Vagina (tissue), 2 donors: ENCODE data around the gene COL27A1. TPM values are rescaled to one million over a fixed set of nuclear protein-coding genes. Genes with fewer than 3 reads are reported as not detected.

Experiments
- DNase-seq, 2 donors: peaks; one replicate each; pipeline ENCODE4 v3.0.0-alpha.2; 2017; ENCODE audit errors: extremely low spot score in 2 of 2
- H3K27ac ChIP-seq: fragments of 200-600 bp; sonication (generic); one replicate; pipeline ENCODE4 v1.5.1; 2019
- H3K27me3 ChIP-seq: fragments of 200-600 bp; sonication (generic); one replicate; pipeline ENCODE4 v1.5.1; 2019
- H3K36me3 ChIP-seq, 2 donors: fragments of 200-600 bp; sonication (generic); one replicate each; pipeline ENCODE4 v1.5.1; 2017 to 2019
- H3K4me1 ChIP-seq: fragments of 200-600 bp; sonication (generic); one replicate; pipeline ENCODE4 v1.5.1; 2019
- H3K4me3 ChIP-seq, 2 donors: fragments of 200-600 bp; sonication (generic); 1 replicate in 1 of 2; 2 replicates in 1 of 2; pipeline ENCODE4 v1.5.1; 2016 to 2019
- H3K9me3 ChIP-seq: fragments of 200-600 bp; sonication (generic); one replicate; pipeline ENCODE4 v1.5.1; 2019
- CTCF ChIP-seq, 3 experiments: fragments of 450-650 bp in 2 of 3; fragments of 200-600 bp in 1 of 3; sonication (generic) in 1 of 3; IDR thresholded peaks; one replicate each; pipeline ENCODE4 v1.5.1; 2017 to 2019; ENCODE audit warnings: antibody characterized with exemption in 3 of 3, mild to moderate bottlenecking in 2 of 3, moderate library complexity in 2 of 3
- POLR2A ChIP-seq, 2 donors: fragments of 450-650 bp; IDR thresholded peaks; one replicate each; pipeline ENCODE4 v1.6.1; 2017; ENCODE audit warnings: antibody characterized with exemption in 2 of 2, mild to moderate bottlenecking in 2 of 2, moderate library complexity in 2 of 2
- POLR2AphosphoS5 ChIP-seq, 2 donors: sonication (generic); formaldehyde crosslinking; IDR thresholded peaks; one replicate each; pipeline ENCODE4 v1.9.0; 2017; ENCODE audit warnings: antibody characterized with exemption in 2 of 2, mild to moderate bottlenecking in 2 of 2, low read depth in 1 of 2; ENCODE audit not compliant: insufficient read depth in 1 of 2
- intact Hi-C: fragments of 100-400 bp; cut with DNase I; formaldehyde crosslinking; loops from one replicate; pipeline ENCODE4 v1.15.1; 2023
- total RNA-seq: library from RNA; depleted of rRNA; stranded (reverse); fragments of >200 nt; gene quantifications from one replicate; pipeline ENCODE4 v1.2.3, GENCODE V29; 2016

The COL27A1 gene
- total RNA-seq, 1 donor from 2014 or later = 17.2 TPM

DNA sequence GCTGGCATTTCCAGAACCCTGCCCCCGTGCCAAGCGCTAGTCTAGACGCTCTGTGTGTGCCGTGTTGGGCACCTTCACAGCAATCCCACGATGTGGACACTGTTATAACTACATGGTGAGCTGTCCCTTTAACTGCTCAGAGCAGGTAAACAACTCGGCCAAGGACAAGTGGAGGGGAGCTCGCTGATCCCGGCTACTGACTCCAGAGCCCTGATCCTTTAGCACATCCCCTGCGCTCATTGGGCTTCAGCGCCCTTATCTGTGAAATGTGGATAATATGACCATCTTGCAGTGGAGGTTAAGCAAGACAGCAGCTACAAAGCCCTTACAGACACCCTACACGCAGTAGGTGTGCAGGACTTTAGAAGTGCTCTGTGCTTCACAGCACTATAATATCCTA, 190.8 kb downstream of the COL27A1 start:
- no peak for DNase-seq
- Histone ChIP-seq H3K27me3 (no peaks in the 10 kb centered on the region), H3K27ac (no peak overlapping the region), H3K36me3 (peaks cover 0 to 82% of the 10 kb centered on the region in 2 donors), H3K4me1 (peaks cover 24% of the 10 kb centered on the region), H3K4me3 (no peak overlapping the region), H3K9me3 (no peaks in the 10 kb centered on the region)
- TF ChIP-seq POLR2A (IDR thresholded peaks at IDR 0.05) (no peak), POLR2AphosphoS5 (IDR thresholded peaks at IDR 0.05; ENCODE audit: insufficient read depth in 1 of 2, low read depth in 1 of 2) (no peak), CTCF (IDR thresholded peaks at IDR 0.05) (no peak)
- intact Hi-C loops = loop anchor here (10.0 kb wide), 1 partner anchor 49 kb away; no protein-coding TSS in a partner anchor

GRCh38 chr9:114347675-114348074, 192.3 kb downstream of the COL27A1 start:
- DNase-seq = no peak
- H3K27ac ChIP-seq = peak overlapping the region; percentile 82
- TF ChIP-seq CTCF (IDR thresholded peaks at IDR 0.05) (no peak), POLR2A (IDR thresholded peaks at IDR 0.05) (no peak), POLR2AphosphoS5 (IDR thresholded peaks at IDR 0.05; ENCODE audit: insufficient read depth in 1 of 2, low read depth in 1 of 2) (no peak)
- H3K27me3 ChIP-seq = no peaks in the 10 kb centered on the region
- intact Hi-C loops = loop anchor here (10.0 kb wide), 1 partner anchor 47 kb away; no protein-coding TSS in a partner anchor
- no peaks in the 10 kb centered on the region for H3K9me3 ChIP-seq
- no peak overlapping the region for H3K4me3 ChIP-seq
- H3K4me1 ChIP-seq = peaks cover 24% of the 10 kb centered on the region
- H3K36me3 ChIP-seq = peaks cover 0 to 79% of the 10 kb centered on the region in 2 donors

DNA sequence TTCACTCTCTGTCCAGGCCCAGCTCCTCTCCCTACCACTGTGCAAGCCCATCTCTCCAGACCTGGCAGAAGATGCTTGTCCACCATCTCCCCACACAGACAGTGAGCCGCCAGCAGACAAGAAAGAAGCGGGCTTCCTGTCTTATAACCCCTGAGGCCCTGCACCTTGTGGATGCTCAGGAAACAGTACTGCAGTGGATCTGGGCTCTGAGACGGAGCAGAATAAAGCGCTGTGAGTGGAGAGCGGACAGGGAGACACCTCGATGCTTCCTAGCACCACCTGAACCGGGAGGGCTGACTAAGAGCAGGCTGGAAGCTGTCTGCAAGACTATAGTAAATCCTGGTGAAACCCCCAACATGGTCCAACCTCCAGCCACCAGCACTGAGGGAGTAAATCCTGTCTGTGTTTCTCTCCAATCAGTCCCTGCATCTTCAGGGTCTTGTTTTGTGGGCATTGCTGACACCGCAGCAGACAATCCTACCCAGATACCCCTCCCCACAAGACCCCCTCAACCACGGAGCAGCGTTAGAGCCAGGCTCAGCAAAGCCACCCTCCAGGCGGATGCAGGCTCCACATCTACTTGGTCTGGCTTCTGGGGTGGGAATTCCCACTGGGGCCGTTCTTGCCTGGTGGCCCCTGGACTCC, 193.0 kb downstream of the COL27A1 start:
- H3K4me3 ChIP-seq = no peak overlapping the region
- peak overlapping the region; percentile 82 for H3K27ac ChIP-seq
- peaks cover 0 to 79% of the 10 kb centered on the region in 2 donors for H3K36me3 ChIP-seq
- TF ChIP-seq CTCF (IDR thresholded peaks at IDR 0.05) = no peak
- TF ChIP-seq POLR2AphosphoS5 (IDR thresholded peaks at IDR 0.05; ENCODE audit: insufficient read depth in 1 of 2, low read depth in 1 of 2) = no peak
- TF ChIP-seq POLR2A (IDR thresholded peaks at IDR 0.05) = no peak
- no peak for DNase-seq
- H3K9me3 ChIP-seq = no peaks in the 10 kb centered on the region
- intact Hi-C loops = loop anchor here (10.0 kb wide), 1 partner anchor 46 kb away; no protein-coding TSS in a partner anchor
- H3K4me1 ChIP-seq = peaks cover 24% of the 10 kb centered on the region
- no peaks in the 10 kb centered on the region for H3K27me3 ChIP-seq

- Histone ChIP-seq H3K4me3 (no peak overlapping the region), H3K27ac (peak overlapping the region; percentile 82), H3K36me3 (peaks cover 0 to 79% of the 10 kb centered on the region in 2 donors), H3K4me1 (peaks cover 24% of the 10 kb centered on the region), H3K27me3 (no peaks in the 10 kb centered on the region), H3K9me3 (no peaks in the 10 kb centered on the region)
- peak in 1 of 2 donors; percentile 96 for DNase-seq
- TF ChIP-seq CTCF (IDR thresholded peaks at IDR 0.05) = no peak
- TF ChIP-seq POLR2AphosphoS5 (IDR thresholded peaks at IDR 0.05; ENCODE audit: insufficient read depth in 1 of 2, low read depth in 1 of 2) = peak; percentile 69 to 80
- intact Hi-C loops = loop anchor here (10.0 kb wide), 1 partner anchor 46 kb away; no protein-coding TSS in a partner anchor
Measured at GRCh38 chr9:114348906-114349482, 193.7 kb downstream of the COL27A1 start.
